Measurements from ENCODE around the gene EMC6. TPM values are rescaled to one million over a fixed set of nuclear protein-coding genes. Genes with fewer than 3 reads are reported as not detected.

Gene EMC6
- total RNA-seq, 4 donors from 2014 or later, result 3.0 to 24.4 (median 13.2) TPM

DNA sequence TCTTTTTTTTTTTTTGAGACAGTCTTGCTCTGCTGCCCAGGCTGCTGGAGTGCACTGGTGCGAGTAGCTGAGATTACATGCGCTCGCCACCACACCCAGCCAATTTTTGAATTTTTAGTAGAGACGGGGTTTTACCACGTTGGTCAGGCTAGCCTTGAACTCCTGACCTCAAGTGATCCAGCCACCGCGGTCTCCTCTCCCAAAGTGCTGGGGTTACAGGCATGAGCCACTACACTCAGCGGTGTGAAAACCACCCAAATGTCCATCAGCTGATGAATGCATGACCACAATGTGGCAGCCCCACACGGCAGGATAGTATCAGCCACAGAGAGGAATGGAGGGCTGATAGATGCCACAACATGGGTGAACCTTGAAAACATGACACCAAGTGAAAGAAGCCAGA, 25.2 kb downstream of the EMC6 start:
- Histone ChIP-seq H3K27ac (no peak overlapping the region), H3K27me3 (peaks cover 72% of the 10 kb centered on the region), H3K9me3 (peaks cover 0 to 6% of the 10 kb centered on the region in 2 donors), H3K4me3 (no peak overlapping the region), H3K36me3 (no peaks in the 10 kb centered on the region), H3K4me1 (peaks cover 4 to 17% (median 14%) of the 10 kb centered on the region in 4 donors)
- in situ Hi-C loops (cut with MboI; ENCODE audit: low pct_ligation_motif_present in 1 of 4, low pct_unique_long_range_greater_than_20kb in 1 of 4, low sequenced_read_pairs in 3 of 4) (no loop called here), intact Hi-C loops (cut with DNase I; ENCODE audit: low total_unique reads) (no loop called here)
- DNase-seq, result peak; percentile 27
- TF ChIP-seq POLR2AphosphoS5 (IDR thresholded peaks at IDR 0.05) (no peak), POLR2A (IDR thresholded peaks at IDR 0.05) (no peak), EP300 (IDR thresholded peaks at IDR 0.05; ENCODE audit: low read depth) (no peak)
- TF ChIP-seq, protein P1, sequence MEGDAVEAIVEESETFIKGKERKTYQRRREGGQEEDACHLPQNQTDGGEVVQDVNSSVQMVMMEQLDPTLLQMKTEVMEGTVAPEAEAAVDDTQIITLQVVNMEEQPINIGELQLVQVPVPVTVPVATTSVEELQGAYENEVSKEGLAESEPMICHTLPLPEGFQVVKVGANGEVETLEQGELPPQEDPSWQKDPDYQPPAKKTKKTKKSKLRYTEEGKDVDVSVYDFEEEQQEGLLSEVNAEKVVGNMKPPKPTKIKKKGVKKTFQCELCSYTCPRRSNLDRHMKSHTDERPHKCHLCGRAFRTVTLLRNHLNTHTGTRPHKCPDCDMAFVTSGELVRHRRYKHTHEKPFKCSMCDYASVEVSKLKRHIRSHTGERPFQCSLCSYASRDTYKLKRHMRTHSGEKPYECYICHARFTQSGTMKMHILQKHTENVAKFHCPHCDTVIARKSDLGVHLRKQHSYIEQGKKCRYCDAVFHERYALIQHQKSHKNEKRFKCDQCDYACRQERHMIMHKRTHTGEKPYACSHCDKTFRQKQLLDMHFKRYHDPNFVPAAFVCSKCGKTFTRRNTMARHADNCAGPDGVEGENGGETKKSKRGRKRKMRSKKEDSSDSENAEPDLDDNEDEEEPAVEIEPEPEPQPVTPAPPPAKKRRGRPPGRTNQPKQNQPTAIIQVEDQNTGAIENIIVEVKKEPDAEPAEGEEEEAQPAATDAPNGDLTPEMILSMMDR (IDR thresholded peaks at IDR 0.05), result no peak
- 58 to 60% methylated on average over 1 to 9 of the region's 9 CpGs for WGBS, 2 donors (ENCODE audit: low coverage in 1 of 2)

- Histone ChIP-seq H3K9me3 (peaks cover 0 to 6% of the 10 kb centered on the region in 2 donors), H3K27ac (peak overlapping the region in 3 of 4 donors; percentile 8 to 38 (median 33)), H3K4me3 (peak overlapping the region in 3 of 4 donors; percentile 27 to 56 (median 46)), H3K27me3 (peaks cover 72% of the 10 kb centered on the region), H3K36me3 (no peaks in the 10 kb centered on the region), H3K4me1 (peaks cover 4 to 17% (median 14%) of the 10 kb centered on the region in 4 donors)
- in situ Hi-C loops (cut with MboI; ENCODE audit: low pct_ligation_motif_present in 1 of 4, low pct_unique_long_range_greater_than_20kb in 1 of 4, low sequenced_read_pairs in 3 of 4) (no loop called here), intact Hi-C loops (cut with DNase I; ENCODE audit: low total_unique reads) (no loop called here)
- TF ChIP-seq POLR2AphosphoS5 (IDR thresholded peaks at IDR 0.05) (no peak), POLR2A (IDR thresholded peaks at IDR 0.05) (no peak), EP300 (IDR thresholded peaks at IDR 0.05; ENCODE audit: low read depth) (no peak)
- TF ChIP-seq, protein P1 (IDR thresholded peaks at IDR 0.05), result no peak
- WGBS, 2 donors (ENCODE audit: low coverage in 1 of 2), result 5% methylated on average over 8 of the region's 17 CpGs; no CpG with 5 or more reads in 1 of the 2 donors
- peak; percentile 25 for DNase-seq
These were observed 26.6 kb downstream of the EMC6 start for GRCh38 chr17:3695129-3695722.

GRCh38 chr17:3695723-3696411, 27.3 kb downstream of the EMC6 start, which contains the start of gene P2RX5:
Gene P2RX5 (minus strand): TSS chr17:3696155. CDS start chr17:3696005, 150 bp downstream.
- Histone ChIP-seq H3K27ac (peak within 1 kb of the TSS in 3 of 4 donors; percentile 8 to 38 (median 33)), H3K36me3 (no peaks in the 10 kb centered on the region), H3K9me3 (peaks cover 0 to 6% of the 10 kb centered on the region in 2 donors), H3K27me3 (peaks cover 72% of the 10 kb centered on the region), H3K4me1 (peaks cover 4 to 17% (median 14%) of the 10 kb centered on the region in 4 donors), H3K4me3 (peak within 1 kb of the TSS in 3 of 4 donors; percentile 27 to 56 (median 46))
- in situ Hi-C loops (cut with MboI; ENCODE audit: low pct_ligation_motif_present in 1 of 4, low pct_unique_long_range_greater_than_20kb in 1 of 4, low sequenced_read_pairs in 3 of 4) (no loop called here), intact Hi-C loops (cut with DNase I; ENCODE audit: low total_unique reads) (no loop called here)
- TF ChIP-seq, protein P1 (IDR thresholded peaks at IDR 0.05), result no peak
- TF ChIP-seq EP300 (IDR thresholded peaks at IDR 0.05; ENCODE audit: low read depth) (no peak), POLR2A (IDR thresholded peaks at IDR 0.05) (no peak), POLR2AphosphoS5 (IDR thresholded peaks at IDR 0.05) (no peak)
- DNase-seq, result peak; percentile 57
- 1 to 4% methylated on average over 4 to 48 of the region's 65 CpGs for WGBS, 2 donors (ENCODE audit: low coverage in 1 of 2)

- intact Hi-C loops (cut with DNase I; ENCODE audit: low total_unique reads), result no loop called here
- in situ Hi-C loops (cut with MboI; ENCODE audit: low pct_ligation_motif_present in 1 of 4, low pct_unique_long_range_greater_than_20kb in 1 of 4, low sequenced_read_pairs in 3 of 4), result no loop called here
- peaks cover 64% of the 10 kb centered on the region for H3K27me3 ChIP-seq
- peaks cover 4 to 17% (median 14%) of the 10 kb centered on the region in 4 donors for H3K4me1 ChIP-seq
- H3K9me3 ChIP-seq, result peaks cover 0 to 6% of the 10 kb centered on the region in 2 donors
- WGBS, 2 donors (ENCODE audit: low coverage in 1 of 2), result 64% methylated on average over 12 of the region's 12 CpGs; no CpG with 5 or more reads in 1 of the 2 donors
- TF ChIP-seq EP300 (IDR thresholded peaks at IDR 0.05; ENCODE audit: low read depth), result no peak
- no peak for TF ChIP-seq POLR2A (IDR thresholded peaks at IDR 0.05)
- TF ChIP-seq, protein P1 (IDR thresholded peaks at IDR 0.05), result no peak
- no peak for TF ChIP-seq POLR2AphosphoS5 (IDR thresholded peaks at IDR 0.05)
- DNase-seq, result no peak
- H3K4me3 ChIP-seq, result no peak overlapping the region
- no peaks in the 10 kb centered on the region for H3K36me3 ChIP-seq
- H3K27ac ChIP-seq, result no peak overlapping the region
These were observed 28.5 kb downstream of the EMC6 start for GRCh38 chr17:3697103-3697476.
